ENCODE measurements around the gene TMEM115.
A peak's percentile ranks its signal among the peaks of the same experiment; 100 is the strongest.

TMEM115 gene

GRCh38 chr3:50358911-50359759 is at the start of gene TMEM115 (continued):
- TF ChIP-seq ZBTB6 (tag by site-specific recombination; IDR thresholded peaks at IDR 0.05) (0 out of 2 replicates have a peak, but pooled peaks have one; percentile 11), FEZF1 (tag by site-specific recombination; IDR thresholded peaks at IDR 0.05) (no peak), ZFP69B (tag by site-specific recombination; IDR thresholded peaks at IDR 0.05) (no peak), ZNF37A (tag by site-specific recombination; IDR thresholded peaks at IDR 0.05) (no peak), ZNF280C (tag by site-specific recombination; IDR thresholded peaks at IDR 0.05) (no peak), TRIM28 (IDR thresholded peaks at IDR 0.05; ENCODE audit: borderline replicate concordance, low read length) (no peak), ZBTB44 (tag by site-specific recombination; IDR thresholded peaks at IDR 0.05) (no peak), ZNF416 (tag by site-specific recombination; IDR thresholded peaks at IDR 0.05) (no peak), ZNF10 (tag by site-specific recombination; IDR thresholded peaks at IDR 0.05) (no peak), ZNF221 (tag by site-specific recombination; IDR thresholded peaks at IDR 0.05; ENCODE audit: borderline replicate concordance) (no peak), ZNF488 (tag by site-specific recombination; IDR thresholded peaks at IDR 0.05) (no peak), ZBTB21 (tag by site-specific recombination; IDR thresholded peaks at IDR 0.05) (no peak), ZNF600 (tag by site-specific recombination; IDR thresholded peaks at IDR 0.05) (peak; percentile 36; the same call in 1 of the 2 replicates), ZNF426 (tag by site-specific recombination; IDR thresholded peaks at IDR 0.05) (no peak), ZNF558 (tag by site-specific recombination; IDR thresholded peaks at IDR 0.05) (no peak), ZNF768 (tag by site-specific recombination; IDR thresholded peaks at IDR 0.05) (no peak), ZNF843 (tag by site-specific recombination; IDR thresholded peaks at IDR 0.05) (no peak), SP7 (tag by site-specific recombination; IDR thresholded peaks at IDR 0.05) (0 out of 2 replicates have a peak, but pooled peaks have one; percentile 30), ZNF274 (IDR thresholded peaks at IDR 0.05; ENCODE audit: low read length) (no peak), ZNF274 (tag by site-specific recombination; IDR thresholded peaks at IDR 0.05; ENCODE audit: borderline replicate concordance) (no peak), ZNF398 (tag by site-specific recombination; IDR thresholded peaks at IDR 0.05) (no peak; the same call in 1 of the 2 replicates), REPIN1 (tag by site-specific recombination; IDR thresholded peaks at IDR 0.05; ENCODE audit: low read depth) (no peak), IKZF3 (tag by site-specific recombination; IDR thresholded peaks at IDR 0.05) (no peak), ZNF701 (tag by site-specific recombination; IDR thresholded peaks at IDR 0.05) (no peak)
- TF ChIP-seq, protein P1, sequence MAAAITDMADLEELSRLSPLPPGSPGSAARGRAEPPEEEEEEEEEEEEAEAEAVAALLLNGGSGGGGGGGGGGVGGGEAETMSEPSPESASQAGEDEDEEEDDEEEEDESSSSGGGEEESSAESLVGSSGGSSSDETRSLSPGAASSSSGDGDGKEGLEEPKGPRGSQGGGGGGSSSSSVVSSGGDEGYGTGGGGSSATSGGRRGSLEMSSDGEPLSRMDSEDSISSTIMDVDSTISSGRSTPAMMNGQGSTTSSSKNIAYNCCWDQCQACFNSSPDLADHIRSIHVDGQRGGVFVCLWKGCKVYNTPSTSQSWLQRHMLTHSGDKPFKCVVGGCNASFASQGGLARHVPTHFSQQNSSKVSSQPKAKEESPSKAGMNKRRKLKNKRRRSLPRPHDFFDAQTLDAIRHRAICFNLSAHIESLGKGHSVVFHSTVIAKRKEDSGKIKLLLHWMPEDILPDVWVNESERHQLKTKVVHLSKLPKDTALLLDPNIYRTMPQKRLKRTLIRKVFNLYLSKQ (tag by site-specific recombination; IDR thresholded peaks at IDR 0.05; ENCODE audit: borderline replicate concordance) = no peak
- TF ChIP-seq, protein P2, sequence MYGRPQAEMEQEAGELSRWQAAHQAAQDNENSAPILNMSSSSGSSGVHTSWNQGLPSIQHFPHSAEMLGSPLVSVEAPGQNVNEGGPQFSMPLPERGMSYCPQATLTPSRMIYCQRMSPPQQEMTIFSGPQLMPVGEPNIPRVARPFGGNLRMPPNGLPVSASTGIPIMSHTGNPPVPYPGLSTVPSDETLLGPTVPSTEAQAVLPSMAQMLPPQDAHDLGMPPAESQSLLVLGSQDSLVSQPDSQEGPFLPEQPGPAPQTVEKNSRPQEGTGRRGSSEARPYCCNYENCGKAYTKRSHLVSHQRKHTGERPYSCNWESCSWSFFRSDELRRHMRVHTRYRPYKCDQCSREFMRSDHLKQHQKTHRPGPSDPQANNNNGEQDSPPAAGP (tag by site-specific recombination; IDR thresholded peaks at IDR 0.05) = peak; percentile 45
- TF ChIP-seq, protein P3, sequence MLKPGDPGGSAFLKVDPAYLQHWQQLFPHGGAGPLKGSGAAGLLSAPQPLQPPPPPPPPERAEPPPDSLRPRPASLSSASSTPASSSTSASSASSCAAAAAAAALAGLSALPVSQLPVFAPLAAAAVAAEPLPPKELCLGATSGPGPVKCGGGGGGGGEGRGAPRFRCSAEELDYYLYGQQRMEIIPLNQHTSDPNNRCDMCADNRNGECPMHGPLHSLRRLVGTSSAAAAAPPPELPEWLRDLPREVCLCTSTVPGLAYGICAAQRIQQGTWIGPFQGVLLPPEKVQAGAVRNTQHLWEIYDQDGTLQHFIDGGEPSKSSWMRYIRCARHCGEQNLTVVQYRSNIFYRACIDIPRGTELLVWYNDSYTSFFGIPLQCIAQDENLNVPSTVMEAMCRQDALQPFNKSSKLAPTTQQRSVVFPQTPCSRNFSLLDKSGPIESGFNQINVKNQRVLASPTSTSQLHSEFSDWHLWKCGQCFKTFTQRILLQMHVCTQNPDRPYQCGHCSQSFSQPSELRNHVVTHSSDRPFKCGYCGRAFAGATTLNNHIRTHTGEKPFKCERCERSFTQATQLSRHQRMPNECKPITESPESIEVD (tag by site-specific recombination; IDR thresholded peaks at IDR 0.05) = no peak

Measured in HEK293 (cell line).